GM12878 (cell line): ENCODE data around the gene IMMP2L. TPM values are rescaled to one million over a fixed set of nuclear protein-coding genes. Genes with fewer than 3 reads are reported as not detected.

Experiments used
- ATAC-seq: fragments of 200-7000 bp; cut with Tn5 transposase; 3 replicates; pipeline ENCODE4 v1.9.1; 2020; ENCODE audit warnings: mild to moderate bottlenecking, moderate library complexity
- BruUV-seq: library from RNA; stranded (reverse); fragments of 400-500 nt; replicated peaks from 2 replicates; lab custom pipeline; 2021; lab: Mats Ljungman, UMichigan
- CTCF ChIA-PET: fragments of 300-600 bp; sonication (Branson Sonifier 250); formaldehyde crosslinking; extraction: SDS; loops from one replicate; lab custom pipeline; 2021; ENCODE audit warnings: inconsistent platforms; lab: Yijun Ruan, JAX
- POLR2A ChIA-PET: fragments of 350-600 bp; formaldehyde crosslinking; extraction: SDS; loops from one replicate; lab custom pipeline; 2021; ENCODE audit warnings: inconsistent platforms; lab: Charles Lee
- RAD21 ChIA-PET: fragments of 300-600 bp; sonication (Branson Sonifier 250); formaldehyde crosslinking; loops from one replicate; lab custom pipeline; 2023; ENCODE audit warnings: antibody characterized with exemption; ENCODE audit not compliant: unreplicated experiment; lab: Charles Lee
- SMC1A ChIA-PET: fragments of 300-600 bp; sonication (Branson Sonifier 250); formaldehyde crosslinking; loops from one replicate; lab custom pipeline; 2023; ENCODE audit not compliant: unreplicated experiment, uncharacterized antibody; lab: Charles Lee
- DNase-seq: peaks from one replicate; pipeline ENCODE4 v3.0.0-alpha.2; 2011; ENCODE audit warnings: low read depth, low spot score
- FAIRE-seq: peaks from 3 replicates; lab custom pipeline; 2011; peaks lifted over from hg19 to GRCh38; lab: Jason Lieb, UNC
- H2AFZ ChIP-seq: 2 replicates; pipeline ENCODE4 v1.6.0; 2011; ENCODE audit warnings: low read depth, low read length, control low read depth; ENCODE audit not compliant: control insufficient read depth
- H3K27ac ChIP-seq: 2 replicates; pipeline ENCODE4 v1.5.1; 2011; ENCODE audit warnings: control low read depth; ENCODE audit not compliant: control insufficient read depth, insufficient read depth
- H3K27me3 ChIP-seq, 2 experiments: replicated peaks in 1 of 2; 2 replicates each; pipeline versions ENCODE4 v1.6.0 to v1.6.1; 2011; ENCODE audit warnings: low read length in 1 of 2; ENCODE audit not compliant: control insufficient read depth in 2 of 2, insufficient read depth in 2 of 2
- H3K36me3 ChIP-seq, 2 experiments: 2 replicates each; pipeline ENCODE4 v1.5.1; 2011; ENCODE audit warnings: low read length in 1 of 2; ENCODE audit not compliant: control insufficient read depth in 2 of 2, insufficient read depth in 2 of 2
- H3K4me1 ChIP-seq: 2 replicates; pipeline ENCODE4 v1.6.1; 2011; ENCODE audit warnings: mild to moderate bottlenecking, low read length, moderate library complexity, mixed read lengths; ENCODE audit not compliant: control insufficient read depth, insufficient read depth
- H3K4me2 ChIP-seq: 2 replicates; pipeline ENCODE4 v1.6.0; 2011; ENCODE audit warnings: control low read depth; ENCODE audit not compliant: control insufficient read depth, insufficient read depth
- H3K4me3 ChIP-seq: fragments of 200-600 bp; sonication (generic); 2 replicates; pipeline ENCODE4 v1.5.1; 2016
- H3K79me2 ChIP-seq: 2 replicates; pipeline ENCODE4 v1.6.0; 2011; ENCODE audit warnings: low read length; ENCODE audit not compliant: control insufficient read depth, insufficient read depth
- H3K9ac ChIP-seq: 2 replicates; pipeline ENCODE4 v1.8.0; 2011; ENCODE audit warnings: low read length, control low read depth, mixed read lengths; ENCODE audit not compliant: control insufficient read depth, insufficient read depth
- H3K9me3 ChIP-seq: replicated peaks from 3 replicates; pipeline ENCODE4 v1.5.1; 2011; ENCODE audit warnings: mild to moderate bottlenecking, low read length; ENCODE audit not compliant: control insufficient read depth, insufficient read depth
- H4K20me1 ChIP-seq: 2 replicates; pipeline ENCODE4 v1.6.0; 2011; ENCODE audit not compliant: control insufficient read depth, insufficient read depth
- CBFB ChIP-seq: IDR thresholded peaks from 2 replicates; pipeline ENCODE4 v1.6.1; 2016; ENCODE audit warnings: antibody characterized with exemption, low read depth
- CREB1 ChIP-seq: IDR thresholded peaks from 2 replicates; pipeline ENCODE4 v1.6.1; 2012; ENCODE audit warnings: low read depth, mild to moderate bottlenecking, inconsistent platforms
- KAT2A ChIP-seq: conservative IDR thresholded peaks from 2 replicates; pipeline ENCODE4 v1.6.1; 2011; ENCODE audit warnings: low read depth, low read length; ENCODE audit not compliant: control insufficient read depth
- MTA3 ChIP-seq: IDR thresholded peaks from 2 replicates; pipeline ENCODE4 v1.6.1; 2012; ENCODE audit warnings: low read length, inconsistent platforms, borderline replicate concordance
- NFIC ChIP-seq: IDR thresholded peaks from 2 replicates; pipeline ENCODE4 v1.6.1; 2012; ENCODE audit warnings: low read depth, mild to moderate bottlenecking, inconsistent platforms, low read length, moderate library complexity
- SREBF2 ChIP-seq: IDR thresholded peaks from 2 replicates; pipeline ENCODE4 v1.6.1; 2012; ENCODE audit warnings: mild to moderate bottlenecking, low read length
- SUZ12 ChIP-seq: fragments of 200-600 bp; sonication (generic); IDR thresholded peaks from one replicate; pipeline ENCODE4 v1.6.1; 2018; ENCODE audit warnings: antibody characterized with exemption, mild to moderate bottlenecking; ENCODE audit not compliant: unreplicated experiment
- TAF1 ChIP-seq: IDR thresholded peaks from 2 replicates; pipeline ENCODE4 v1.6.1; 2011; ENCODE audit warnings: mild to moderate bottlenecking, low read depth, low read length, borderline replicate concordance
- WGBS: methylation state at CpG from one replicate; pipeline ENCODE4 v1.1.6; 2016; ENCODE audit warnings: low lambda C conversion rate; ENCODE audit not compliant: insufficient replicate concordance, insufficient coverage; ENCODE audit errors: missing lambda C conversion rate; 5-methylcytosine and 5-hydroxymethylcytosine counted together
- in situ Hi-C: fragments of 300-500 bp; cut with MboI; formaldehyde crosslinking; loops from 9 replicates; pipeline ENCODE4 v1.14.3; 2018; ENCODE audit warnings: mixed read lengths
- intact Hi-C: fragments of 100-400 bp; cut with micrococcal nuclease; formaldehyde crosslinking; loops from one replicate; pipeline ENCODE4 v1.14.2; 2022; ENCODE audit not compliant: unreplicated experiment
- polyA plus RNA-seq, 11 experiments: library from polyadenylated mRNA; depleted of rRNA in 4 of 11; unstranded in 6 of 11; stranded (reverse) in 5 of 11; fragments of >200 nt; fragmentation: Nextera tagmentation in 4 of 11; fragmentation: Illumina TruSeq in 1 of 11; extraction: Ambion mirVana in 4 of 11; extraction: Trizol in 1 of 11; gene quantifications; 1 replicate in 1 of 11; 2 replicates in 10 of 11; pipeline versions ENCODE4 v1.2.1 to v1.2.3, GENCODE V29; 2011 to 2016; ENCODE audit warnings: inconsistent platforms in 2 of 11, missing spikeins in 2 of 11, low read depth in 1 of 11
- total RNA-seq, 4 experiments: library from RNA; depleted of rRNA in 3 of 4; stranded (reverse); fragments of >200 nt in 3 of 4; fragmentation: Illumina TruSeq in 1 of 4; extraction: Trizol in 1 of 4; gene quantifications; 2 replicates each; pipeline versions ENCODE4 v1.2.1 to v1.2.3, GENCODE V29; 2013 to 2021
- TF ChIP-seq, protein P1 (sequence below): IDR thresholded peaks from 2 replicates; pipeline ENCODE4 v1.6.1; 2011; ENCODE audit warnings: mild to moderate bottlenecking, low read depth, low read length, moderate library complexity; ENCODE audit not compliant: insufficient replicate concordance
- TF ChIP-seq, protein P2 (sequence below): fragments of 450-650 bp; IDR thresholded peaks from 2 replicates; pipeline ENCODE4 v1.6.1; 2017; ENCODE audit warnings: borderline replicate concordance
- TF ChIP-seq, protein P3 (sequence below): fragments of 450-650 bp; IDR thresholded peaks from 2 replicates; pipeline ENCODE4 v1.6.1; 2017; ENCODE audit warnings: mild to moderate bottlenecking
- TF ChIP-seq, protein P4 (sequence below), 3 experiments: IDR thresholded peaks in 2 of 3; conservative IDR thresholded peaks in 1 of 3; 2 replicates each; pipeline ENCODE4 v1.5.1; 2011; ENCODE audit warnings: low read depth in 3 of 3, low read length in 3 of 3, mild to moderate bottlenecking in 3 of 3, control low read depth in 2 of 3, moderate library complexity in 2 of 3, inconsistent platforms in 1 of 3, mixed read lengths in 1 of 3; ENCODE audit not compliant: control insufficient read depth in 2 of 3, insufficient read depth in 1 of 3; ENCODE audit errors: extremely low read depth in 1 of 3

The IMMP2L gene
- total and polyA plus RNA-seq, 10 of the 15 experiments (the other 5 are each of a cell fraction or from before 2014, with no cell fraction given), result 12.6 to 46.3 (median 19.6) TPM

DNA sequence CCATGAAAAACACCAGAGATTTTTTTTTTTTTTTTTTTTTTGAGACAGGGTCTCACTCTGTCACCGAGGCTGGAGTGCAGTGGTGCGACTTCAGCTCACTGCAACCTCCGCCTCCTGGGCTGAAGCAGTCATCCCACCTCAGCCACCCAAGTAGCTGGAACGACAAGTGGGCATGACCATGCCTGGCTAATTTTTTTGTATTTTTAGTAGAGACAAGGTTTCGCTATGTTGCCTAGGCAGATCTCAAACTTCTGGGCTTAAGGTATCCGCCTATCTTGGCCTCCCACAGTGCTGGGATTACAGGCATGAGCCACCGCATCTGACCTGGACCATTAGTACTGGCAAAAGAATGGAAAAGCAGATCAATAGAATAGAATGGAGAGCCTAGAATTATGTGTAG, 530.4 kb downstream of the IMMP2L start:
- Histone ChIP-seq H2AFZ (no peak overlapping the region), H3K27me3 (no peaks in the 10 kb centered on the region), H3K36me3 (no peaks in the 10 kb centered on the region), H4K20me1 (no peaks in the 10 kb centered on the region), H3K9ac (no peak overlapping the region), H3K9me3 (no peaks in the 10 kb centered on the region), H3K79me2 (no peaks in the 10 kb centered on the region), H3K4me1 (no peaks in the 10 kb centered on the region; the same call in 1 of the 2 replicates), H3K27ac (no peak overlapping the region), H3K4me3 (no peak overlapping the region), H3K4me2 (no peak overlapping the region)
- in situ Hi-C loops (no loop called here), intact Hi-C loops (no loop called here)
- ChIA-PET RAD21 (interaction anchor here (0.6 kb wide), 1 partner anchor 11 kb away, joined by 3 read pairs; no protein-coding TSS in a partner anchor), POLR2A (no interaction called here), CTCF (no interaction called here), SMC1A (no interaction called here)
- BruUV-seq, result no TSS peak
- WGBS, result 45% methylated on average over 7 of the region's 7 CpGs
- DNase-seq (no peak), ATAC-seq (no peak), FAIRE-seq (no peak)
- TF ChIP-seq MTA3, result no peak
- TF ChIP-seq, protein P1, sequence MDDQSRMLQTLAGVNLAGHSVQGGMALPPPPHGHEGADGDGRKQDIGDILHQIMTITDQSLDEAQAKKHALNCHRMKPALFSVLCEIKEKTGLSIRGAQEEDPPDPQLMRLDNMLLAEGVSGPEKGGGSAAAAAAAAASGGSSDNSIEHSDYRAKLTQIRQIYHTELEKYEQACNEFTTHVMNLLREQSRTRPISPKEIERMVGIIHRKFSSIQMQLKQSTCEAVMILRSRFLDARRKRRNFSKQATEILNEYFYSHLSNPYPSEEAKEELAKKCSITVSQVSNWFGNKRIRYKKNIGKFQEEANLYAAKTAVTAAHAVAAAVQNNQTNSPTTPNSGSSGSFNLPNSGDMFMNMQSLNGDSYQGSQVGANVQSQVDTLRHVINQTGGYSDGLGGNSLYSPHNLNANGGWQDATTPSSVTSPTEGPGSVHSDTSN, result no peak
- TF ChIP-seq KAT2A, result no peak
- TF ChIP-seq, protein P2, sequence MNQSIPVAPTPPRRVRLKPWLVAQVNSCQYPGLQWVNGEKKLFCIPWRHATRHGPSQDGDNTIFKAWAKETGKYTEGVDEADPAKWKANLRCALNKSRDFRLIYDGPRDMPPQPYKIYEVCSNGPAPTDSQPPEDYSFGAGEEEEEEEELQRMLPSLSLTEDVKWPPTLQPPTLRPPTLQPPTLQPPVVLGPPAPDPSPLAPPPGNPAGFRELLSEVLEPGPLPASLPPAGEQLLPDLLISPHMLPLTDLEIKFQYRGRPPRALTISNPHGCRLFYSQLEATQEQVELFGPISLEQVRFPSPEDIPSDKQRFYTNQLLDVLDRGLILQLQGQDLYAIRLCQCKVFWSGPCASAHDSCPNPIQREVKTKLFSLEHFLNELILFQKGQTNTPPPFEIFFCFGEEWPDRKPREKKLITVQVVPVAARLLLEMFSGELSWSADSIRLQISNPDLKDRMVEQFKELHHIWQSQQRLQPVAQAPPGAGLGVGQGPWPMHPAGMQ, result no peak

DNA sequence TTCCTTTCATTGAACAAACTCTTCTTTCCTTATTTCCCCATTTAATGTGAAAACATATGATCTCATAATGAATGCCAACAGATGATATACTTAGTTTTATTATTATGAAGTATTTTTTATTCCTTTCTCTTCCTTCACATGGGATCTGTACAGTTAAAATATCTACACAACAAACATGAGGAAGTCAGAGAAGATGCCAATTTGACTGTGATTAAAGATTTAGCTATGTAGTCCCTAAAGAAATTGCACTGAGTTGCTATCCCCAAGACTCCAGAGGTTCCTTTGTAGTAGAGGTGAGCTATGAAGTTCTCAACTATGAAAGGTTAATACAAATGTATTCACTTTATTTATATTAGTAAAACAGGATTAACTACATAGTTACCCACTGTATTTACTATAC, 532.0 kb downstream of the IMMP2L start:
- Histone ChIP-seq H4K20me1 (no peaks in the 10 kb centered on the region), H3K27ac (no peak overlapping the region), H3K79me2 (no peaks in the 10 kb centered on the region), H2AFZ (no peak overlapping the region), H3K9me3 (no peaks in the 10 kb centered on the region), H3K9ac (no peak overlapping the region), H3K4me3 (no peak overlapping the region), H3K27me3 (no peaks in the 10 kb centered on the region), H3K4me2 (no peak overlapping the region), H3K36me3 (no peaks in the 10 kb centered on the region), H3K4me1 (no peaks in the 10 kb centered on the region; the same call in 1 of the 2 replicates)
- ATAC-seq, result no peak
- intact Hi-C loops (no loop called here), in situ Hi-C loops (no loop called here)
- BruUV-seq, result no TSS peak
- no peak for FAIRE-seq
- ChIA-PET POLR2A (no interaction called here), SMC1A (interaction anchor here (0.9 to 1.4 kb wide), 3 partner anchors 9 to 79 kb away, joined by 3 read pairs; no protein-coding TSS in a partner anchor), CTCF (no interaction called here), RAD21 (no interaction called here)
- DNase-seq, result no peak
- no peak for TF ChIP-seq CBFB
- no peak for TF ChIP-seq NFIC
- TF ChIP-seq CREB1, result no peak
- no peak for TF ChIP-seq TAF1
- TF ChIP-seq, protein P3, sequence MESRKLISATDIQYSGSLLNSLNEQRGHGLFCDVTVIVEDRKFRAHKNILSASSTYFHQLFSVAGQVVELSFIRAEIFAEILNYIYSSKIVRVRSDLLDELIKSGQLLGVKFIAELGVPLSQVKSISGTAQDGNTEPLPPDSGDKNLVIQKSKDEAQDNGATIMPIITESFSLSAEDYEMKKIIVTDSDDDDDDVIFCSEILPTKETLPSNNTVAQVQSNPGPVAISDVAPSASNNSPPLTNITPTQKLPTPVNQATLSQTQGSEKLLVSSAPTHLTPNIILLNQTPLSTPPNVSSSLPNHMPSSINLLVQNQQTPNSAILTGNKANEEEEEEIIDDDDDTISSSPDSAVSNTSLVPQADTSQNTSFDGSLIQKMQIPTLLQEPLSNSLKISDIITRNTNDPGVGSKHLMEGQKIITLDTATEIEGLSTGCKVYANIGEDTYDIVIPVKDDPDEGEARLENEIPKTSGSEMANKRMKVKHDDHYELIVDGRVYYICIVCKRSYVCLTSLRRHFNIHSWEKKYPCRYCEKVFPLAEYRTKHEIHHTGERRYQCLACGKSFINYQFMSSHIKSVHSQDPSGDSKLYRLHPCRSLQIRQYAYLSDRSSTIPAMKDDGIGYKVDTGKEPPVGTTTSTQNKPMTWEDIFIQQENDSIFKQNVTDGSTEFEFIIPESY, result no peak
- no peak for TF ChIP-seq SUZ12
- TF ChIP-seq, protein P4, sequence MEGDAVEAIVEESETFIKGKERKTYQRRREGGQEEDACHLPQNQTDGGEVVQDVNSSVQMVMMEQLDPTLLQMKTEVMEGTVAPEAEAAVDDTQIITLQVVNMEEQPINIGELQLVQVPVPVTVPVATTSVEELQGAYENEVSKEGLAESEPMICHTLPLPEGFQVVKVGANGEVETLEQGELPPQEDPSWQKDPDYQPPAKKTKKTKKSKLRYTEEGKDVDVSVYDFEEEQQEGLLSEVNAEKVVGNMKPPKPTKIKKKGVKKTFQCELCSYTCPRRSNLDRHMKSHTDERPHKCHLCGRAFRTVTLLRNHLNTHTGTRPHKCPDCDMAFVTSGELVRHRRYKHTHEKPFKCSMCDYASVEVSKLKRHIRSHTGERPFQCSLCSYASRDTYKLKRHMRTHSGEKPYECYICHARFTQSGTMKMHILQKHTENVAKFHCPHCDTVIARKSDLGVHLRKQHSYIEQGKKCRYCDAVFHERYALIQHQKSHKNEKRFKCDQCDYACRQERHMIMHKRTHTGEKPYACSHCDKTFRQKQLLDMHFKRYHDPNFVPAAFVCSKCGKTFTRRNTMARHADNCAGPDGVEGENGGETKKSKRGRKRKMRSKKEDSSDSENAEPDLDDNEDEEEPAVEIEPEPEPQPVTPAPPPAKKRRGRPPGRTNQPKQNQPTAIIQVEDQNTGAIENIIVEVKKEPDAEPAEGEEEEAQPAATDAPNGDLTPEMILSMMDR (IDR thresholded peaks at IDR 0.05 in 2 of 3, conservative IDR thresholded peaks at IDR 0.05 in 1 of 3; ENCODE audit: control insufficient read depth in 2 of 3, extremely low read depth in 1 of 3, insufficient read depth in 1 of 3, low read depth in 3 of 3, low read length in 3 of 3), result no peak
- no peak for TF ChIP-seq SREBF2
